Psoas muscle (tissue), 8 donors: ENCODE data around the gene PPP3CA. TPM values are rescaled to one million over a fixed set of nuclear protein-coding genes. Genes with fewer than 3 reads are reported as not detected.
A peak's percentile ranks its signal among the peaks of the same experiment; 100 is the strongest.
"Not testable (repeated sequence)": the region's sequence is repeated elsewhere in the genome, so short reads cannot be mapped to it uniquely, and the experiment has no call there.

ENCODE experiments used
- ATAC-seq, 4 donors: fragments of 200-7000 bp; cut with Tn5 transposase; one replicate each; pipeline ENCODE4 v1.9.1; 2020; ENCODE audit warnings: moderate library complexity in 3 of 4, mild to moderate bottlenecking in 2 of 4
- DNase-seq, 2 donors: peaks; one replicate each; pipeline ENCODE4 v3.0.0-alpha.2; 2020
- H3K27ac ChIP-seq: fragments of 200-600 bp; one replicate; pipeline ENCODE4 v1.8.0; 2022
- H3K27me3 ChIP-seq, 3 donors: fragments of 200-600 bp in 1 of 3; one replicate each; pipeline versions ENCODE4 v1.6.1 to v1.8.0; 2013 to 2022; ENCODE audit warnings: low read length in 2 of 3, mild to moderate bottlenecking in 2 of 3, moderate library complexity in 1 of 3; ENCODE audit not compliant: insufficient read depth in 3 of 3
- H3K36me3 ChIP-seq, 2 donors: fragments of 200-600 bp in 1 of 2; one replicate each; pipeline versions ENCODE4 v1.6.1 to v1.8.0; 2013 to 2022; ENCODE audit warnings: low read depth in 1 of 2, mild to moderate bottlenecking in 1 of 2, moderate library complexity in 1 of 2; ENCODE audit not compliant: insufficient read depth in 1 of 2
- H3K4me1 ChIP-seq: fragments of 200-600 bp; one replicate; pipeline ENCODE4 v1.8.0; 2022
- H3K4me3 ChIP-seq: fragments of 200-600 bp; one replicate; pipeline ENCODE4 v1.8.0; 2022; ENCODE audit warnings: mild to moderate bottlenecking
- H3K9me3 ChIP-seq: fragments of 200-600 bp; one replicate; pipeline ENCODE4 v1.8.0; 2022
- WGBS, 3 donors: extraction: QIAGEN DNeasy Blood & Tissue Kit; methylation state at CpG; one replicate each; pipeline versions ENCODE4 v1.1.6 to v1.1.7; 2013; 5-methylcytosine and 5-hydroxymethylcytosine counted together
- intact Hi-C, 2 donors: fragments of 100-400 bp; cut with DNase I; formaldehyde crosslinking; loops; one replicate each; pipeline versions ENCODE4 v1.11.0 to v1.14.2; 2022
- polyA plus RNA-seq, 3 donors: library from polyadenylated mRNA; stranded (reverse); fragments of 200-250 nt; gene quantifications; one replicate each; pipeline ENCODE4 v1.2.3, GENCODE V29; 2013
- total RNA-seq, 4 donors: library from RNA; stranded (reverse); fragmentation: NEBNext Ultra II Directional in 2 of 4; extraction: Animal tissue kit (Norgen Biotek cat#: 25700) in 2 of 4; gene quantifications; one replicate each; pipeline versions ENCODE4 v1.2.1 to v1.2.4, GENCODE V29; 2021 to 2023
- TF ChIP-seq, protein P1 (sequence below): fragments of 200-600 bp; IDR thresholded peaks from one replicate; pipeline ENCODE4 v1.8.0; 2022; ENCODE audit warnings: antibody characterized with exemption
- donor health status: healthy with polysubstance abuse.
- donor health status: DM: no; HTN: no; CAD: no; lungs with moderate emphysema.
- donor health status: Bipolar disorder and iron deficiency.
- donor health status: healthy.
- donor health status: DM: yes; HTN: yes; CAD: no.
- donor health status: DM: no; HTN: no; CAD: no.
- donor health status: DM: no; HTN: no; CAD: no.
- donor health status: DM: yes; HTN: yes; CAD: no.

Gene PPP3CA
- total and polyA plus RNA-seq, 7 donors: 10.4 to 65.9 (median 32.6) TPM

DNA sequence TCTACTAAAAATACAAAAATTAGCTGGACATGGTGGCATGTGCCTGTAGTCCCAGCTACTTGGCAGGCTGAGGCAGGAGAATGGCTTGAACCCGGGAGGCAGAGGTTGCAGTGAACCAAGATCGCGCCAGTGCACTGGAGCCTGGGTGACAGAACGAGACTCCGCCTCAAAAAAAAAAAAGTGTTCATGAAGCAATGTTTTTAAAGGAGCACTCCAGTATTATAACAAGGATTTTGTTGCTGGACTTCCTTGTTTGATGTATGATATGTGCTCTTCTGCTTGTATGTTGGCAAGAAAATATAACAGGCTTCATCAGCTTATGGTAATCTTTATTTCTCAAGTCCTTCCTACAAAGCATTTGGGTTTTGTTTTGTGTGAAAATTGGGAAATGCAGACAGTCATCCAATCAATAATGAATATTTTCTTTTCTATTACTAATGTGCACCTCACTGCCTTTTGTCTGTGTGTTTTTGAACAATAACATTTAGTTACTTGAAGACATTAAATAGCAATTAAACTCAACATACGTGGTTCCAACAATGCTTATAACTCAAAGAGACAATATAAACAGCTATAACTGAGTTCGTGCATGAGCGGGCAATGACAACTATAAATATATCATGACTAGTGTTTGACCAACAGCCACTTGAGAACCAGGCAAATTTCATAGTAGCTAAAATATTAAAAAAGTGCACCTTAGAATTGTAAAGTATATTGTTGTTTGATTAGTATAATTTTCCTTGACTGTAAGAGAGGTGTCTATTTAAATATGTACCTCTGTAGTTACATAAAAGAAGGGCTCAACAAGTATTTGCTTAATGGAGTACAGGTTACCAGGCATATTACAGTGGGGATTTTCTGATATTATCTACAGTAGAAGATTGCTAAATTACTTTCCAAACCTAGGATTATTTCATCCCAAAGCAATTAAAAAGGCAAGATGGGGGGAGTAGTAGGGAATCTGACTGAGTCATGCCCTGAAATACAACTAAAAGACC is 210.7 kb downstream of the PPP3CA start:
- ATAC-seq (peak in 2 of 4 donors; percentile 61 to 72), DNase-seq (no peak)
- H3K36me3 ChIP-seq: no peaks in the 10 kb centered on the region
- H3K27ac ChIP-seq: no peak overlapping the region
- no peaks in the 10 kb centered on the region for H3K27me3 ChIP-seq
- peaks cover 18% of the 10 kb centered on the region for H3K4me1 ChIP-seq
- 73 to 94% (median 73%) methylated on average over 8 of the region's 8 CpGs for WGBS, 3 donors
- TF ChIP-seq, protein P1, sequence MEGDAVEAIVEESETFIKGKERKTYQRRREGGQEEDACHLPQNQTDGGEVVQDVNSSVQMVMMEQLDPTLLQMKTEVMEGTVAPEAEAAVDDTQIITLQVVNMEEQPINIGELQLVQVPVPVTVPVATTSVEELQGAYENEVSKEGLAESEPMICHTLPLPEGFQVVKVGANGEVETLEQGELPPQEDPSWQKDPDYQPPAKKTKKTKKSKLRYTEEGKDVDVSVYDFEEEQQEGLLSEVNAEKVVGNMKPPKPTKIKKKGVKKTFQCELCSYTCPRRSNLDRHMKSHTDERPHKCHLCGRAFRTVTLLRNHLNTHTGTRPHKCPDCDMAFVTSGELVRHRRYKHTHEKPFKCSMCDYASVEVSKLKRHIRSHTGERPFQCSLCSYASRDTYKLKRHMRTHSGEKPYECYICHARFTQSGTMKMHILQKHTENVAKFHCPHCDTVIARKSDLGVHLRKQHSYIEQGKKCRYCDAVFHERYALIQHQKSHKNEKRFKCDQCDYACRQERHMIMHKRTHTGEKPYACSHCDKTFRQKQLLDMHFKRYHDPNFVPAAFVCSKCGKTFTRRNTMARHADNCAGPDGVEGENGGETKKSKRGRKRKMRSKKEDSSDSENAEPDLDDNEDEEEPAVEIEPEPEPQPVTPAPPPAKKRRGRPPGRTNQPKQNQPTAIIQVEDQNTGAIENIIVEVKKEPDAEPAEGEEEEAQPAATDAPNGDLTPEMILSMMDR: no peak
- H3K9me3 ChIP-seq: peaks cover 3% of the 10 kb centered on the region
- intact Hi-C loops: no loop called here
- H3K4me3 ChIP-seq: no peak overlapping the region

DNA sequence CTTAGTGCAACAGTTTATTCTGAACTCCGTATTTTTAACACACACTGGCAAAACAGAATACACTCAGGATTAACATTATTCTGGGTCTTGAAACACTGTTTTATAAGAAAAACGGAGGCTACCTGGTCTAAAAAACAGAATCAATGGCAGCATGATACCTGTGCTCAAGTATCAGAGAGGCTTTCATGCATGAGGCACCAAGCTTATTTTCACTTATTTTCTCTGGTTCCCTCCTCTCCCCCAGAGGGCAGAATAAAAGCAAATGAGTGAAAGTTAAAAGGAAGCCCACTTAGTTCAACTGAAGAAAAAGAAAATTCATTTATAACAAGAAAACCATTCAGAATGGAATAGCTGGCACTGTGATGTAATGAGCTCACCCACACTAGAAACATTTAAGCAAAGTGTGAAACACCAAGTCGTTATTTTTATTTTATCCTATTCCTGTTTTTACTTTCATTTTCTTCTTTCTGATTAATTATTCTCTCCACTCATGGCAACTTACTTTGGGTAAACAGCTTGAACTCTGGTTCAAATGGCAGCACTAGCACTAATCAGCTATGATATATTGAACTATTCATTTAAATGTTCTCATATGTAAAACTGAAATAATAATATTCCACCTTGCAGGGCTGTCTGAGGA is 211.8 kb downstream of the PPP3CA start:
- DNase-seq: no peak
- 61 to 73% (median 65%) methylated on average over 3 of the region's 3 CpGs for WGBS, 3 donors
- Histone ChIP-seq H3K36me3 (no peaks in the 10 kb centered on the region), H3K27ac (no peak overlapping the region), H3K27me3 (no peaks in the 10 kb centered on the region), H3K4me1 (peaks cover 18% of the 10 kb centered on the region), H3K4me3 (no peak overlapping the region), H3K9me3 (peaks cover 3% of the 10 kb centered on the region)
- intact Hi-C loops: no loop called here
- no peak for ATAC-seq
- TF ChIP-seq, protein P1: no peak

DNA sequence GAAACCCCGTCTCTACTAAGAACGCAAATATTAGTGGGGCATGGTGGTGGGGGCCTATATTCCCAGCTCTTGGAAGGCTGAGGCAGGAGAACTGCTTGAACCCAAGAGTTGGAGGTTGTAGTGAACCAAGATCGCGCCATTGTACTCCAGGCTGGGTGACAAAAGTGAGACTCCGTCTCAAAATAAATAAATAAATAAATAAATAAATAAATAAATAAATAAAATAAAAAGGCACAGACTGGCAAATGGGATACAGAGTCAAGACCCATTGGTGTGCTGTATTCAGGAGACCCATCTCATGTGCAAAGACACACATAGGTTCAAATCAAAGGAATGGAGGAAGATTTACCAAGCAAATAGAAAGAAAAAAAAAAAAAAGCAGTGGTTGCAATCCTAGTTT is 216.3 kb downstream of the PPP3CA start:
- WGBS, 3 donors: 81 to 98% (median 89%) methylated on average over 5 of the region's 5 CpGs
- H3K27ac ChIP-seq, H3K9me3 ChIP-seq, DNase-seq, H3K27me3 ChIP-seq, ATAC-seq, H3K36me3 ChIP-seq, intact Hi-C loops, H3K4me3 ChIP-seq: not testable (repeated sequence)
- H3K4me1 ChIP-seq: peaks cover 24% of the 10 kb centered on the region

GRCh38 chr4:101128898-101129297 is 218.4 kb downstream of the PPP3CA start:
- ATAC-seq, H3K27me3 ChIP-seq, intact Hi-C loops, H3K4me3 ChIP-seq, H3K36me3 ChIP-seq, H3K27ac ChIP-seq, H3K9me3 ChIP-seq, DNase-seq: not testable (repeated sequence)
- H3K4me1 ChIP-seq: peaks cover 25% of the 10 kb centered on the region
- 74 to 86% (median 79%) methylated on average over 1 of the region's 1 CpG for WGBS, 3 donors

- peaks cover 25% of the 10 kb centered on the region for H3K4me1 ChIP-seq
- H3K27me3 ChIP-seq: no peaks in the 10 kb centered on the region
- ATAC-seq: no peak
- no peak overlapping the region for H3K27ac ChIP-seq
- H3K9me3 ChIP-seq: no peaks in the 10 kb centered on the region
- TF ChIP-seq, protein P1: no peak
- DNase-seq: no peak
- 95 to 99% (median 98%) methylated on average over 10 of the region's 10 CpGs for WGBS, 3 donors
- no peak overlapping the region for H3K4me3 ChIP-seq
- H3K36me3 ChIP-seq: no peaks in the 10 kb centered on the region
- intact Hi-C loops: no loop called here
Measured at GRCh38 chr4:101128473-101128872, 218.9 kb downstream of the PPP3CA start.
